Natural killer cell (primary cell): ENCODE data around the gene CCDC172. TPM values are rescaled to one million over a fixed set of nuclear protein-coding genes. Genes with fewer than 3 reads are reported as not detected.

Source experiments
- ATAC-seq, 3 donors: fragments of 150-1000 bp in 2 of 3; fragments of 200-7000 bp in 1 of 3; cut with Tn5 transposase; 1 replicate in 1 of 3; 2 replicates in 2 of 3; pipeline ENCODE4 v1.10.0; 2021; ENCODE audit warnings: mild to moderate bottlenecking in 2 of 3, moderate library complexity in 2 of 3
- DNase-seq, 2 donors: peaks; one replicate each; pipeline versions ENCODE4 v3.0.0 to v3.0.0-alpha.2; 2013 to 2021; ENCODE audit warnings: mixed read lengths in 1 of 2
- H3K27ac ChIP-seq: one replicate; pipeline ENCODE4 v1.5.1; 2013; ENCODE audit warnings: mild to moderate bottlenecking, low read length
- H3K27me3 ChIP-seq: one replicate; pipeline ENCODE4 v1.6.1; 2013; ENCODE audit warnings: low read length; ENCODE audit not compliant: control insufficient read depth, insufficient read depth
- H3K36me3 ChIP-seq: one replicate; pipeline ENCODE4 v1.6.1; 2013; ENCODE audit warnings: low read length; ENCODE audit not compliant: control insufficient read depth, insufficient read depth
- H3K4me1 ChIP-seq: one replicate; pipeline ENCODE4 v1.6.1; 2013; ENCODE audit warnings: low read length; ENCODE audit not compliant: control insufficient read depth, insufficient read depth
- H3K4me3 ChIP-seq: one replicate; pipeline ENCODE4 v1.5.1; 2013; ENCODE audit warnings: low read length
- H3K9me3 ChIP-seq: one replicate; pipeline ENCODE4 v1.6.1; 2013; ENCODE audit warnings: low read length; ENCODE audit not compliant: control insufficient read depth, insufficient read depth
- H3K27ac Mint-ChIP-seq, 2 donors: one replicate each; pipeline ENCODE4 v1.8.0; 2022; ENCODE audit warnings: mild to moderate bottlenecking in 2 of 2, mixed read lengths in 2 of 2, moderate library complexity in 1 of 2
- H3K27me3 Mint-ChIP-seq, 2 donors: one replicate each; pipeline ENCODE4 v1.8.0; 2022; ENCODE audit warnings: low read depth in 2 of 2, mixed read lengths in 2 of 2
- H3K36me3 Mint-ChIP-seq: one replicate; pipeline ENCODE4 v1.8.0; 2022; ENCODE audit warnings: mixed read lengths
- H3K4me1 Mint-ChIP-seq, 2 donors: one replicate each; pipeline ENCODE4 v1.8.0; 2022; ENCODE audit warnings: mixed read lengths in 2 of 2
- H3K4me3 Mint-ChIP-seq: one replicate; pipeline ENCODE4 v1.8.0; 2022; ENCODE audit warnings: mild to moderate bottlenecking, moderate library complexity, mixed read lengths
- H3K9me3 Mint-ChIP-seq, 2 donors: one replicate each; pipeline ENCODE4 v1.8.0; 2022; ENCODE audit warnings: mixed read lengths in 2 of 2
- WGBS: methylation state at CpG from one replicate; pipeline ENCODE4 v1.1.7; 2013; ENCODE audit warnings: missing lambda C conversion rate; ENCODE audit not compliant: insufficient coverage; 5-methylcytosine and 5-hydroxymethylcytosine counted together
- intact Hi-C: fragments of 100-400 bp; cut with micrococcal nuclease; formaldehyde crosslinking; loops from one replicate; pipeline ENCODE4 v1.14.2; 2022
- total RNA-seq, 4 donors: library from RNA; stranded (reverse); fragments of 120-200 nt in 1 of 4; gene quantifications; one replicate each; pipeline versions ENCODE4 v1.2.3 to v1.2.4, GENCODE V29; 2013 to 2022
- TF ChIP-seq, protein P1 (sequence below): fragments of 200-600 bp; IDR thresholded peaks from one replicate; pipeline ENCODE4 v1.8.0; 2022; ENCODE audit warnings: antibody characterized with exemption

CCDC172 gene
- total RNA-seq, 3 donors from 2014 or later (not counting 1 experiment from before 2014, with no cell fraction given): not detected

- TF ChIP-seq, protein P1, sequence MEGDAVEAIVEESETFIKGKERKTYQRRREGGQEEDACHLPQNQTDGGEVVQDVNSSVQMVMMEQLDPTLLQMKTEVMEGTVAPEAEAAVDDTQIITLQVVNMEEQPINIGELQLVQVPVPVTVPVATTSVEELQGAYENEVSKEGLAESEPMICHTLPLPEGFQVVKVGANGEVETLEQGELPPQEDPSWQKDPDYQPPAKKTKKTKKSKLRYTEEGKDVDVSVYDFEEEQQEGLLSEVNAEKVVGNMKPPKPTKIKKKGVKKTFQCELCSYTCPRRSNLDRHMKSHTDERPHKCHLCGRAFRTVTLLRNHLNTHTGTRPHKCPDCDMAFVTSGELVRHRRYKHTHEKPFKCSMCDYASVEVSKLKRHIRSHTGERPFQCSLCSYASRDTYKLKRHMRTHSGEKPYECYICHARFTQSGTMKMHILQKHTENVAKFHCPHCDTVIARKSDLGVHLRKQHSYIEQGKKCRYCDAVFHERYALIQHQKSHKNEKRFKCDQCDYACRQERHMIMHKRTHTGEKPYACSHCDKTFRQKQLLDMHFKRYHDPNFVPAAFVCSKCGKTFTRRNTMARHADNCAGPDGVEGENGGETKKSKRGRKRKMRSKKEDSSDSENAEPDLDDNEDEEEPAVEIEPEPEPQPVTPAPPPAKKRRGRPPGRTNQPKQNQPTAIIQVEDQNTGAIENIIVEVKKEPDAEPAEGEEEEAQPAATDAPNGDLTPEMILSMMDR: no peak
Measured at GRCh38 chr10:116418389-116418788, 94.1 kb downstream of the CCDC172 start.

DNA sequence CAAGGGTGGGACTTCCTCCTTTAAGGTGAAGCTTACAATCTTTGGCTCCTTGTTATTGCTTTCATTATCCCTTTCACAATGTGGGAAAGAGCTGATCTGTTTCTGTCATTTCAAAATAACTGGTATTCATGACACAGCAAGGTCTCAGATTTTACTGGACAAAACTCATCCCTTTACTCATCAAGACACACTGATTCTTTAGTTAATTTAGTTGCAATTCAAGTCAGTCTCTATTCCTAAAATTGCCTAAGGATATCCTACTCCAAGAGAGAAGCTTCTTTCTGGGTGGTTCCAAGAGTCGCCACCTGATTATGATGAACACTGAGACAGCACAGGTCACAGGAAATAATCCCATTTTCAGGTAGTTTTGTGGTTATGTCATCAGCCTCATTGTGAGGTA is 97.6 kb downstream of the CCDC172 start:
- ATAC-seq: no peak
- Histone ChIP-seq H3K4me1 (no peaks in the 10 kb centered on the region), H3K36me3 (no peaks in the 10 kb centered on the region), H3K9me3 (no peaks in the 10 kb centered on the region), H3K27me3 (no peaks in the 10 kb centered on the region), H3K4me3 (no peak overlapping the region), H3K27ac (no peak overlapping the region)
- H3K4me1 Mint-ChIP-seq: no peaks in the 10 kb centered on the region
- H3K4me3 Mint-ChIP-seq: no peak overlapping the region
- peaks cover 0 to 5% of the 10 kb centered on the region in 2 donors for H3K27me3 Mint-ChIP-seq
- no peak overlapping the region for H3K27ac Mint-ChIP-seq
- TF ChIP-seq, protein P1: no peak
- intact Hi-C loops: no loop called here
- H3K9me3 Mint-ChIP-seq: peaks cover 0 to 2% of the 10 kb centered on the region in 2 donors
- 100% methylated on average over 1 of the region's 1 CpG for WGBS
- H3K36me3 Mint-ChIP-seq: no peaks in the 10 kb centered on the region
- DNase-seq: no peak

More at GRCh38 chr10:116418389-116418788, 94.1 kb downstream of the CCDC172 start:
- Histone ChIP-seq H3K9me3 (no peaks in the 10 kb centered on the region), H3K4me1 (no peaks in the 10 kb centered on the region), H3K36me3 (no peaks in the 10 kb centered on the region), H3K4me3 (no peak overlapping the region), H3K27me3 (no peaks in the 10 kb centered on the region), H3K27ac (no peak overlapping the region)
- no peak for ATAC-seq
- no peaks in the 10 kb centered on the region for H3K4me1 Mint-ChIP-seq
- no peaks in the 10 kb centered on the region for H3K27me3 Mint-ChIP-seq
- no peak overlapping the region for H3K27ac Mint-ChIP-seq
- no peaks in the 10 kb centered on the region for H3K36me3 Mint-ChIP-seq
- no peak overlapping the region for H3K4me3 Mint-ChIP-seq
- peaks cover 0 to 3% of the 10 kb centered on the region in 2 donors for H3K9me3 Mint-ChIP-seq
- WGBS: 87% methylated on average over 1 of the region's 1 CpG
- no peak for DNase-seq
- intact Hi-C loops: no loop called here

- TF ChIP-seq, protein P1: no peak
- Mint-ChIP-seq H3K4me3 (no peak within 1 kb of the TSS), H3K36me3 (no peaks in the 10 kb centered on the region), H3K27ac (no peak within 1 kb of the TSS), H3K9me3 (peaks cover 0 to 2% of the 10 kb centered on the region in 2 donors), H3K27me3 (peaks cover 0 to 5% of the 10 kb centered on the region in 2 donors), H3K4me1 (no peaks in the 10 kb centered on the region)
- no peak within 1 kb of the TSS for H3K27ac ChIP-seq
- intact Hi-C loops: no loop called here
- H3K4me3 ChIP-seq: no peak within 1 kb of the TSS
- 86% methylated on average over 2 of the region's 2 CpGs for WGBS
- no peaks in the 10 kb centered on the region for H3K9me3 ChIP-seq
- H3K36me3 ChIP-seq: no peaks in the 10 kb centered on the region
- ATAC-seq (no peak), DNase-seq (no peak)
- no peaks in the 10 kb centered on the region for H3K27me3 ChIP-seq
- no peaks in the 10 kb centered on the region for H3K4me1 ChIP-seq
Measured at GRCh38 chr10:116427671-116428070, 103.4 kb downstream of the CCDC172 start, which contains the start of gene PNLIPRP3. TSS of gene PNLIPRP3 (plus strand) at chr10:116427847. CDS start at chr10:116428013, 166 bp downstream.
